IPS-15b (cell line): ENCODE measurements around the gene LPIN1.

Source experiments
- H3K27me3 ChIP-seq: one replicate; pipeline ENCODE4 v1.6.1; 2013; ENCODE audit warnings: low read length; ENCODE audit not compliant: control insufficient read depth, insufficient read depth
- H3K36me3 ChIP-seq: one replicate; pipeline ENCODE4 v1.6.1; 2013; ENCODE audit warnings: low read length; ENCODE audit not compliant: control insufficient read depth, insufficient read depth
- H3K4me1 ChIP-seq: one replicate; pipeline ENCODE4 v1.6.1; 2013; ENCODE audit warnings: mild to moderate bottlenecking, low read length; ENCODE audit not compliant: control insufficient read depth, insufficient read depth
- H3K4me3 ChIP-seq: one replicate; pipeline ENCODE4 v1.5.1; 2013; ENCODE audit warnings: low read depth, low read length
- H3K9ac ChIP-seq: one replicate; pipeline ENCODE4 v1.6.1; 2013; ENCODE audit warnings: low read depth, mild to moderate bottlenecking, low read length
- H3K9me3 ChIP-seq: one replicate; pipeline ENCODE4 v1.6.1; 2013; ENCODE audit warnings: mild to moderate bottlenecking, low read length; ENCODE audit not compliant: control insufficient read depth, insufficient read depth

Gene LPIN1

DNA sequence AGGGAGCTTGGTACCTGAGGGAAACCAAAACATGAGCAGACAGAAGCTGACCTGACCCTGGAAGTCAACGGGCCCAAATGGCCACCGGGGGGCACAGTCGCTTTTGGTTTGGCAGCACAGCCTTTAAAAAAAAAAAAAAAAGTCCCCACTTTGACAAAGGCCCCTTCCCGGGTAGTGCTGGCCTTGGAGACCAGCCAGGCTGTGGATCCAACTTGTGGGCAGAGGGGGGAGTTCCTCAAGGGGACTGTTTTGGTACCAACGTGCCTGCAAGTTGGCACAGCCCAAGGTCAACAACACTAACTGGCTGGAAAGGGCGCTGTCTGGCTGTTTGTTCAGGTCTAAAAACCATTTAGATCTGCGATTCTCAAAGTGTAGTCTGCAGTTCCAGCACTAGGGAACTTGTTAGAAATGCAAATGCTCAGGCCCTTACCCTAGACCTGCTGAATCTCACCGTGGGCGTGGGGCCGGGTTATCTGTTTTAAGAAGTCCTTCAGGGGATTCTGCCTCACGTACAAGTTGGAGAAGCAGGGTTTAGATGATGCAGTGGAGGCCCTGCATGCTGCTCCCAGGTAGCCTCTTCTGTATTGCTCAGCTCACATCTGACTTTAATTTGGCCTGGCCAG, 83.0 kb downstream of the LPIN1 start:
- peaks cover 13% of the 10 kb centered on the region for H3K4me1 ChIP-seq
- no peaks in the 10 kb centered on the region for H3K27me3 ChIP-seq
- peak overlapping the region; percentile 32 for H3K9ac ChIP-seq
- H3K9me3 ChIP-seq: no peaks in the 10 kb centered on the region
- H3K36me3 ChIP-seq: no peaks in the 10 kb centered on the region
- no peak overlapping the region for H3K4me3 ChIP-seq

DNA sequence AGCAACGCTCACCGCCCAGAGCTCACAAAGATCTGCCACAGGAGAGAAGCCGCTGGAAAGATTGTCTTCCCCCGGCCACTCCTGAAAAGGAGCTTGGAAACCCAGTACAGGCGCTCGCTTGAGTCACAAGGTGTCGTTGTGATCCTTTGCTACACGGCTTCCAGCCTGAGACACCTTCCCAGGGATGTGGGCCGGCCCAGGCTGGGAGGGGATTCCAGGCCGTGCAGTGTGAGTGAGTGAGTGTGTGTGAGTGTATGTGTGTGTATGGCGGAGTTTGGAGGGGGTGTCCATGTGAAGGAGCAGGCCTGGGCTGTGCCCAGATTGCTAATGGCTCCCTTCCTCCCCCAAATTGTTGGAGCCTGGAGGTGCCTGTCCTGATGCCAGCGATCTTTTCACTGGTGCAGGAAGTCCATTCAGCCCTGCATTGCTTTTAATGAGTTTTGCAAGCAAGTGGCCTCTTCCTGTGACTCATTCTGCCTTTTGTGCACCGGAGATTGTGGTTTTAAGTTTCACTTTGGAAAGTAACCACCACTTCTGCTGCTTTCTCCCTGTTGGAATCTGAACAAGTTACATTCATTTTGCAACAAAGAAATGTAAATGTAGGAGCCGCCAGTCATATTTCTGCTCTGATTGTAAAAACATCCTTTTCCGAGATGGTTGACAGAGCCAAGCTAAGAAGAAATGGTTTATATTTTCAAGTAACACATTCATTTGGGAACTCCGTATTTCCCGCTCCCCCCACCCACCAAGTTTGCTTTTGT, 83.7 kb downstream of the LPIN1 start:
- Histone ChIP-seq H3K9ac (peak overlapping the region; percentile 32), H3K4me1 (peaks cover 13% of the 10 kb centered on the region), H3K4me3 (no peak overlapping the region), H3K27me3 (no peaks in the 10 kb centered on the region), H3K9me3 (no peaks in the 10 kb centered on the region), H3K36me3 (no peaks in the 10 kb centered on the region)

DNA sequence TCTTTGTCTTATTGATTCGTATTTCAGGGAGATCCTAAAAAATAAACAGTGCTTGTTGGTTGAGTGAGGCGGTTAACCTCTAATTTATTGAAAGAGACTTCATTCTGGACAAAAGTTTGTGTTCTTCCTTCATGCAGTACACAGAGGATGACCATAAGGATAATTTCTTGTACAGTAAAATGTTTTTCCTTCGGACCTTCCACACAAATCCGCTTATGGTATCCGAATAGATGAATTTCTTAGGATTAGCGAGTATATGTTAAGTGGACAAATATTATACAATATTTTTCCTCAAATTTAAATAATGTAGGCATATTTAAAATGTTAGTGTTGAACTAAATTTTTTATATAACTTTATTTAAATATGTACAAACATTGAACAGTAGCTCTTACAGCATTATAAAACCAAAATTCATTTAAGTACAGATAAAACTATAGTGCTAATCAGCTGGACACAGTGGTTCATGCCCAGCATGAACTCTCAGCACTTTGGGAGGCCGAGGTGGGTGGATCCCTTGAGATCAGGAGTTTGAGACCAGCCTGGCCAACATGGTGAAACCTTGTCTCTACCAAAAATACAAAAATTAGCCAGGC, 84.4 kb downstream of the LPIN1 start:
- H3K9ac ChIP-seq: no peak overlapping the region
- H3K4me1 ChIP-seq: peaks cover 13% of the 10 kb centered on the region
- H3K36me3 ChIP-seq: no peaks in the 10 kb centered on the region
- no peaks in the 10 kb centered on the region for H3K9me3 ChIP-seq
- H3K27me3 ChIP-seq: no peaks in the 10 kb centered on the region
- H3K4me3 ChIP-seq: no peak overlapping the region

DNA sequence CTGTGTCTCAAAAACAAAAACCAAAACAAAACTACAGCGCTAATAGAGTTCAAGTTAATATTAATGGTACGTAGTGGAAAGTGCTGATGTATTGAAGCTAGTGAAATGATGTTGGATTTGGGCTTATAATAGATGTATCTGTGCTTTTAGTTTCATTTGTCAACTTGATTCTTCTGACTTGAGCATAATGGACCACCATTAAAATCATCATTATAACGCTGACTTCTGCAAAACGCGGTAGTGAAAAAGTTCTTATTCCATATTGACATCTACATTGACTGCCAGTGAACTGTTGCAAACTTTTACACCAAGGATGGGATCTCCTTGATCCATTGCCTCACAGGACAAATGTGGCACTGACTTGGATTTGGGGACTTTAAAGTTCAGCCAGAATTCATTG, 85.0 kb downstream of the LPIN1 start:
- Histone ChIP-seq H3K36me3 (no peaks in the 10 kb centered on the region), H3K4me3 (no peak overlapping the region), H3K9ac (no peak overlapping the region), H3K9me3 (no peaks in the 10 kb centered on the region), H3K4me1 (peaks cover 13% of the 10 kb centered on the region), H3K27me3 (no peaks in the 10 kb centered on the region)

DNA sequence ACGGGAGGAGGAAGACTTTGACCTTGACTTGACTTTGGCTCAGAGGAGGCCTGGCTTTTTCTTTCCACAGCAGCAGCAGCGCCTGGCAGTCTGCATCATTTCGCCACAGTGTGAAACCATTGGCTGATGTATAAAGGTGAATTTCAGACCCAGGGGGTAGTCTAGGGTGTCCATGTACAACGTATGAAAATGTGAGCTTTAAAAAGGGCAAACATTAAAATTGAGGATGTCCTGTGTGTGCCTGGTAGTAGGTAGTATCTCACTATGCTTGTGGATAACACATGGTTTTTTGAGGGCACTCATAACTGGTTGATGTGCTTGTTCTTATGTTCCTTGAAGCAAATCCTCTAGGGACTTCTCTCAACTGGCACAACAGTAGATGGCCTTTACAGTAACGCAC, 86.1 kb downstream of the LPIN1 start:
- Histone ChIP-seq H3K4me1 (peaks cover 13% of the 10 kb centered on the region), H3K9ac (no peak overlapping the region), H3K4me3 (no peak overlapping the region), H3K36me3 (no peaks in the 10 kb centered on the region), H3K27me3 (no peaks in the 10 kb centered on the region), H3K9me3 (no peaks in the 10 kb centered on the region)

DNA sequence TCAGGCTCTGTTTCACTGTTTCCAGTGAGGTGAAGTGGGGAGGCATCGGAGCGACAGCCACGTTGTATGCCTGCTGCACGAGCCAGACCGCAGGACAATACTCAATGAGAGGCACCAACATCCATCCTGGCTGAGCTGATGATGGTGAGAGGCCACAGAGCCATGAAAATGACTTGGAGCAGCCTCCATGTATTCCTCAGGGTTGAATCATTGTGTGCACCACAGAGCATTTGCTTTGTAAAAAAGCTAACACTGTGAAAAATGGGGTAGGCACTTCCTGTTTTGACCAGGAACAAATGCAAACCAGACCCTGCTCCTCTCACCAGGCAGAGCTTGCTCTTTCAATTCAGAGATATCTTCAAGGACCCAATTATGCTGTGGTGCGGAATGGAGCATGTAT, 87.2 kb downstream of the LPIN1 start:
- H3K9ac ChIP-seq: no peak overlapping the region
- H3K36me3 ChIP-seq: no peaks in the 10 kb centered on the region
- H3K27me3 ChIP-seq: no peaks in the 10 kb centered on the region
- no peak overlapping the region for H3K4me3 ChIP-seq
- peaks cover 13% of the 10 kb centered on the region for H3K4me1 ChIP-seq
- H3K9me3 ChIP-seq: no peaks in the 10 kb centered on the region

DNA sequence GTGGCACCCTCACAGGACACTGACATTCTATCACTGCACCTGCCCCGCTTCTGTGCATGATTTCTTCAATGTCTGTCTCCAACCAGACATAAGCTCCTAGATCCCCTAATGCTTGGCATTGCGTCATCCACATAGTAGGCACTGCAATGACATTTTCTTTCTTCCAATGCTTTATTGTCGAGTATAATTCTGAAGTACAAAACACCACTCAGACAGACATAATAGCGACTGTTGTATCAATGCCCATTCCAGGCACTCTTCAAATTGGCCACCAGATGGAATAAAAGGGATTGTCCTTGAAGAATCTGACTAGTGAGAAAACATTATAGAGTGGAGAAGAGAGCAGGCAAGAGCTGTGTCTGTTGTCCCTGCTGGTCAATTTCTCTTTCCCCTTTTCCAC, 89.0 kb downstream of the LPIN1 start:
- Histone ChIP-seq H3K4me3 (no peak overlapping the region), H3K4me1 (peaks cover 3% of the 10 kb centered on the region), H3K36me3 (no peaks in the 10 kb centered on the region), H3K9ac (no peak overlapping the region), H3K9me3 (no peaks in the 10 kb centered on the region), H3K27me3 (no peaks in the 10 kb centered on the region)

DNA sequence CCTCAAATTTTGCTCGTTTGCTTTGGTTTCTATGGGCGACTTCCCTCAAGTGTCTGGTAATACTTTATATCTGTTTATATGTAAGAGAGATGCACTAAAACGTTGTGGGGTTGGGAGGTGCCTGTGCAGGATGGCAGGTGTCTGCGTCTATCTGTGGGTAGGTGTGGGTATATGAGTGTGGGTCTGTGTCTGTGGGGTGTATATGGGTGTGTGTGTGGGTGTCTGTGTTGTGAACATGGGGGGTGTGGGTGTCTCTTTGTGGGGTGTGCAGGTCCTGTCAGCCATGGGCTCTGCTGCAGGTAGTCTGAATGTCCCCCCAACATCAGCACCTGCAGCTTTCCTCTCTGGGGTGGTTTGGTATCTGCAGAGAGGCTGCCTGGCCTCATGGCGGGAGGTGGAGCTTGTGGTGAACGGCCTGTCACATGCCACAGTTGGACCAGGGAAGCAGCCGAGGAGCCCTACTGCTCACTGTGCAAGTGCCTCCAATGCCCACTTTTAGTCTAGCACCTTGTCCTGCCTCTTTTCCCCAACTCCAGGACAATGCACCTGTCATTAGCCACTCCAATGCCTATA, 90.3 kb downstream of the LPIN1 start:
- Histone ChIP-seq H3K9me3 (no peaks in the 10 kb centered on the region), H3K36me3 (no peaks in the 10 kb centered on the region), H3K27me3 (no peaks in the 10 kb centered on the region), H3K9ac (no peak overlapping the region), H3K4me3 (no peak overlapping the region), H3K4me1 (no peaks in the 10 kb centered on the region)

DNA sequence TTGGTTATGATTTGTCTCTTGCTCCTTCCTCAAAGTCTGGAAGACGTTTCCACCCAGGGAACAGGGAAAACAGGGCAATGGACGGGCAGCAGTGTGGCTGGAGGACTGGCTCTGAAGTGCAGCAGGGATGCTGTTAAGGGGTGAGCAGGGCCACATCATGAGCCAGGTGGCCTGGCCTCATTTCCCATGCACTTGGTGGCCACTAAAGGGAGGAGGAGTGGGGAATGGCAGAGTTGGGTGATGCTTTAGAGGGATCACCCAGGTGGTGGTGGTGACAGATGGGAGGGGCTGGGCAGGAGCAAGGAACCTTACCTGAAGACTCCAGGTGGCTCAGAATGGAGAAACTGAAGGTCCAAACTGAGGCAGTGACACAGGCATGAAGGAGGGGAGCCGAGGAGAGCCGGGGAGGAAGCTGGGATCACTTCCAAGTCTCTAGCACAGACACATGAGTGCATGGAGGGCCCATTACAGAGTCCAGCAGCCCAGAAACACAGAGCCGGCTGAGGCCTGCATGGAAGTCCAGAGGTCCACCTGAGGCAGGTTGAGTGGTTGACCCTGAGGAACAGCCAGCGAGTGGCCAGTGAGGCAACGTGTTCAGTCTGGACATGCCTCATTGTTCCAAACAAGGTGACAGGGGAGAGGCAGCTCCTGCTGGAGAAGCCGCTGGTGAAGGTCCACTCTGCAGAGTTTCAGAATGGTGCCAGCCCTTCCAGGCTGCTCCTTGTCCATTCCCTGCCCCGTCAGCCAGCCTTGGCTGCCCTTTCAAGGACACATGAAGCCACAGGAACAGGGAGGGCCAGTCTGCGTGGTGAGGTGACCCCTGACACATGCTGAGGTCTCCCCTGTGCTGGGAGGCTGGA, 91.7 kb downstream of the LPIN1 start:
- Histone ChIP-seq H3K27me3 (no peaks in the 10 kb centered on the region), H3K9ac (no peak overlapping the region), H3K36me3 (no peaks in the 10 kb centered on the region), H3K4me1 (no peaks in the 10 kb centered on the region), H3K4me3 (no peak overlapping the region), H3K9me3 (no peaks in the 10 kb centered on the region)

DNA sequence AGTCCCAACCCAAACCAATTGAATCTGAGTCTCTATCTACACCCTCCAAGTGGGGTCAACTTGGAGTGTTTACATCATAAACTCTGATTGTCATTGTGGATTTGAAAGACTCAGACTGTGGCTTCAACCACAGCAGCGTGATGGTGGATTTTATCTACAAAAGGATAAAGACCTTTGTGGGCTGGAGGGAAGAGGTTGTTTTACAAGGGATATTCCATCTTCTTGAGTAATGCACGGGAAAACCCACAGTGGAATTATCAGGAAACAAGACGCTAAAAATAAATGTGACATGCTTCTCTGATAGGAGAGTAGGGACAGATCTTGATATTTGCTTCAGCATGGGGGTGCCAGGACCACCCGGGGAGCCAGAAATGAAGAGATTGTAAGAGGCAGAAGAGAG, 93.5 kb downstream of the LPIN1 start:
- no peaks in the 10 kb centered on the region for H3K27me3 ChIP-seq
- H3K9me3 ChIP-seq: no peaks in the 10 kb centered on the region
- H3K9ac ChIP-seq: no peak overlapping the region
- no peaks in the 10 kb centered on the region for H3K36me3 ChIP-seq
- no peak overlapping the region for H3K4me3 ChIP-seq
- H3K4me1 ChIP-seq: no peaks in the 10 kb centered on the region

DNA sequence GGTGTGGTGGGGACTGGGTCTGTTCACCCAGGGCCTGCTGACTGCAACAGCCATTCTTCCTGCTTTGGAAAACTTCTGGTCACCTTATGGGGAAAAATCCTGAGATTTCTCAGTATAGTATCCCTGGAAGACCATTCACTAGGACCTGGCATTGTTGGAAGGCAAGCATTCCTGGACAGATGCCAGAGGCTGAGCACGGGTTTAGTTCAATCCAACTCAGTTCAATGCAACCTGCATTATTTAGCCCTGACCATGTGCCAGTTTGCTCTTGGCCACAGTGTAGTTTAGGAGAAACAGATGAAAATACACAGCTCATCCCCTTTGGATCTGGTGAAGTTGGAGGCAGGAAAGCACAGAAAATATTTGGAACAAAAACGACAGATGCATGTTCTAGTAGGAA, 95.9 kb downstream of the LPIN1 start:
- Histone ChIP-seq H3K4me1 (no peaks in the 10 kb centered on the region), H3K36me3 (no peaks in the 10 kb centered on the region), H3K4me3 (no peak overlapping the region), H3K27me3 (no peaks in the 10 kb centered on the region), H3K9me3 (no peaks in the 10 kb centered on the region), H3K9ac (no peak overlapping the region)
